Liver (tissue), 9 donors: Measurements from ENCODE around the gene C18orf32. TPM values are rescaled to one million over a fixed set of nuclear protein-coding genes. Genes with fewer than 3 reads are reported as not detected.

ENCODE experiments used
- DNase-seq: peaks from one replicate; pipeline ENCODE4 v3.0.0-alpha.2; 2017; ENCODE audit warnings: low spot score
- H3K27ac ChIP-seq, 2 donors: one replicate each; pipeline ENCODE4 v1.7.0; 2013; ENCODE audit warnings: inconsistent platforms in 2 of 2, low read length in 2 of 2, control low read depth in 1 of 2, low read depth in 1 of 2, mild to moderate bottlenecking in 1 of 2
- H3K27me3 ChIP-seq, 4 donors: one replicate each; pipeline versions ENCODE4 v1.6.1 to v1.7.0; 2013; ENCODE audit warnings: low read length in 3 of 4, inconsistent platforms in 1 of 4, mild to moderate bottlenecking in 1 of 4, moderate library complexity in 1 of 4; ENCODE audit not compliant: control insufficient read depth in 4 of 4, insufficient read depth in 4 of 4
- H3K36me3 ChIP-seq, 4 donors: one replicate each; pipeline versions ENCODE4 v1.6.1 to v1.7.0; 2013; ENCODE audit warnings: low read length in 3 of 4, mild to moderate bottlenecking in 3 of 4, low read depth in 1 of 4, moderate library complexity in 1 of 4; ENCODE audit not compliant: control insufficient read depth in 4 of 4, insufficient read depth in 3 of 4
- H3K4me1 ChIP-seq, 4 donors: one replicate each; pipeline versions ENCODE4 v1.6.1 to v1.7.0; 2013; ENCODE audit warnings: low read length in 3 of 4, mild to moderate bottlenecking in 3 of 4, moderate library complexity in 1 of 4; ENCODE audit not compliant: control insufficient read depth in 4 of 4, insufficient read depth in 4 of 4
- H3K4me3 ChIP-seq, 3 donors: one replicate each; pipeline versions ENCODE4 v1.6.1 to v1.7.0; 2013; ENCODE audit warnings: low read length in 3 of 3, control low read depth in 1 of 3, low read depth in 1 of 3, mild to moderate bottlenecking in 1 of 3
- H3K9ac ChIP-seq, 2 donors: one replicate each; pipeline ENCODE4 v1.7.0; 2013; ENCODE audit warnings: low read length in 2 of 2, mild to moderate bottlenecking in 2 of 2, moderate library complexity in 2 of 2, control low read depth in 1 of 2, low read depth in 1 of 2
- H3K9me3 ChIP-seq, 4 donors: one replicate each; pipeline versions ENCODE4 v1.6.1 to v1.7.0; 2013; ENCODE audit warnings: low read length in 3 of 4; ENCODE audit not compliant: control insufficient read depth in 4 of 4
- ATF3 ChIP-seq: IDR thresholded peaks from 2 replicates; pipeline ENCODE4 v1.6.1; 2016; ENCODE audit warnings: antibody characterized with exemption
- CTCF ChIP-seq: fragments of 150-350 bp; IDR thresholded peaks from 2 replicates; pipeline ENCODE4 v1.5.1; 2017; ENCODE audit warnings: improper control_type of control experiment, low read depth, low read length; ENCODE audit not compliant: missing input control
- EGR1 ChIP-seq, 2 donors: IDR thresholded peaks; 2 replicates each; pipeline ENCODE4 v1.6.1; 2016 to 2018; ENCODE audit warnings: antibody characterized with exemption in 2 of 2, low read depth in 2 of 2
- FOXA1 ChIP-seq: IDR thresholded peaks from 2 replicates; pipeline ENCODE4 v1.6.1; 2016; ENCODE audit warnings: antibody characterized with exemption
- FOXA2 ChIP-seq: IDR thresholded peaks from 2 replicates; pipeline ENCODE4 v1.6.1; 2016; ENCODE audit warnings: antibody characterized with exemption
- GABPA ChIP-seq, 2 donors: IDR thresholded peaks in 1 of 2; conservative IDR thresholded peaks in 1 of 2; 2 replicates each; pipeline ENCODE4 v1.6.1; 2016; ENCODE audit warnings: antibody characterized with exemption in 2 of 2, mild to moderate bottlenecking in 1 of 2, moderate library complexity in 1 of 2
- HNF4A ChIP-seq, 2 donors: conservative IDR thresholded peaks; 2 replicates each; pipeline ENCODE4 v1.6.1; 2016; ENCODE audit warnings: antibody characterized with exemption in 2 of 2, mild to moderate bottlenecking in 2 of 2
- HNF4G ChIP-seq: IDR thresholded peaks from 2 replicates; pipeline ENCODE4 v1.6.1; 2016; ENCODE audit warnings: antibody characterized with exemption
- JUND ChIP-seq, 2 donors: IDR thresholded peaks; 2 replicates each; pipeline ENCODE4 v1.6.1; 2016; ENCODE audit warnings: antibody characterized with exemption in 2 of 2
- MAX ChIP-seq: IDR thresholded peaks from 2 replicates; pipeline ENCODE4 v1.6.1; 2016; ENCODE audit warnings: antibody characterized with exemption
- NR2F2 ChIP-seq: IDR thresholded peaks from 2 replicates; pipeline ENCODE4 v1.6.1; 2016; ENCODE audit warnings: antibody characterized with exemption
- RAD21 ChIP-seq, 2 donors: IDR thresholded peaks; 2 replicates each; pipeline ENCODE4 v1.6.1; 2016; ENCODE audit warnings: antibody characterized with exemption in 2 of 2, mild to moderate bottlenecking in 2 of 2
- REST ChIP-seq: IDR thresholded peaks from 2 replicates; pipeline ENCODE4 v1.6.1; 2016; ENCODE audit warnings: antibody characterized with exemption, mild to moderate bottlenecking
- RXRA ChIP-seq, 2 donors: IDR thresholded peaks; 2 replicates each; pipeline ENCODE4 v1.6.1; 2017 to 2018; ENCODE audit warnings: antibody characterized with exemption in 2 of 2, mild to moderate bottlenecking in 1 of 2
- SP1 ChIP-seq: IDR thresholded peaks from 2 replicates; pipeline ENCODE4 v1.6.1; 2018; ENCODE audit warnings: antibody characterized with exemption, mild to moderate bottlenecking
- TAF1 ChIP-seq: conservative IDR thresholded peaks from 2 replicates; pipeline ENCODE4 v1.6.1; 2016; ENCODE audit warnings: antibody characterized with exemption, mild to moderate bottlenecking
- YY1 ChIP-seq: IDR thresholded peaks from 2 replicates; pipeline ENCODE4 v1.6.1; 2016; ENCODE audit warnings: antibody characterized with exemption, mild to moderate bottlenecking
- ZBTB33 ChIP-seq: IDR thresholded peaks from 2 replicates; pipeline ENCODE4 v1.6.1; 2016; ENCODE audit warnings: antibody characterized with exemption
- WGBS: extraction: QIAGEN DNeasy Blood & Tissue Kit; methylation state at CpG from one replicate; pipeline ENCODE4 v1.1.7; 2013; 5-methylcytosine and 5-hydroxymethylcytosine counted together
- polyA plus RNA-seq, 2 donors: library from polyadenylated mRNA; stranded (reverse) in 1 of 2; unstranded in 1 of 2; fragments of 200-250 nt in 1 of 2; fragments of >200 nt in 1 of 2; fragmentation: Nextera tagmentation in 1 of 2; extraction: Ambion mirVana in 1 of 2; gene quantifications; one replicate each; pipeline versions ENCODE4 v1.2.1 to v1.2.3, GENCODE V29; 2013 to 2015
- total RNA-seq, 2 donors: library from RNA; depleted of rRNA; stranded (reverse); fragments of >200 nt; gene quantifications; one replicate each; pipeline ENCODE4 v1.2.3, GENCODE V29; 2014
- donor health status: healthy.
- donor health status: healthy.
- donor health status: healthy.
- donor health status: healthy.
- donor health status: healthy.

The C18orf32 gene
- total and polyA plus RNA-seq, 4 donors: 12.4 to 63.2 (median 29.8) TPM

- 76% methylated on average over 3 of the region's 3 CpGs for WGBS
- Histone ChIP-seq H3K4me1 (no peaks in the 10 kb centered on the region), H3K9ac (no peak overlapping the region), H3K27ac (no peak overlapping the region), H3K4me3 (no peak overlapping the region), H3K9me3 (no peaks in the 10 kb centered on the region), H3K27me3 (no peaks in the 10 kb centered on the region), H3K36me3 (peaks cover 0 to 2% (median under 1%) of the 10 kb centered on the region in 4 donors)
- TF ChIP-seq HNF4A (conservative IDR thresholded peaks at IDR 0.05) (no peak), GABPA (IDR thresholded peaks at IDR 0.05 in 1 of 2, conservative IDR thresholded peaks at IDR 0.05 in 1 of 2) (no peak), ZBTB33 (no peak), RXRA (IDR thresholded peaks at IDR 0.05) (no peak), HNF4G (no peak), FOXA2 (no peak), FOXA1 (no peak), REST (no peak), YY1 (no peak), ATF3 (no peak), RAD21 (IDR thresholded peaks at IDR 0.05) (no peak), TAF1 (no peak), SP1 (no peak), NR2F2 (no peak), CTCF (no peak), MAX (no peak), JUND (IDR thresholded peaks at IDR 0.05) (no peak), EGR1 (IDR thresholded peaks at IDR 0.05; ENCODE audit: low read depth in 2 of 2) (no peak)
- no peak for DNase-seq
Measured at GRCh38 chr18:49472459-49472858, 14.6 kb downstream of the C18orf32 start.
